Activated naive CD8-positive, alpha-beta T cell treated with anti-CD3 and anti-CD28 coated beads for 36 hours (primary cell): ENCODE results near the gene SULT1C4. TPM values are rescaled to one million over a fixed set of nuclear protein-coding genes. Genes with fewer than 3 reads are reported as not detected.

Experiments used
- DNase-seq: peaks from one replicate; pipeline ENCODE4 v3.0.0; 2021
- H3K27ac Mint-ChIP-seq: one replicate; pipeline ENCODE4 v1.8.0; 2022; ENCODE audit warnings: mild to moderate bottlenecking, moderate library complexity, mixed read lengths
- H3K27me3 Mint-ChIP-seq: one replicate; pipeline ENCODE4 v1.8.0; 2022; ENCODE audit warnings: mild to moderate bottlenecking, mixed read lengths
- H3K36me3 Mint-ChIP-seq: one replicate; pipeline ENCODE4 v1.8.0; 2021; ENCODE audit warnings: mild to moderate bottlenecking, mixed read lengths
- H3K4me1 Mint-ChIP-seq: one replicate; pipeline ENCODE4 v1.8.0; 2021; ENCODE audit warnings: mixed read lengths
- H3K4me3 Mint-ChIP-seq: one replicate; pipeline ENCODE4 v1.8.0; 2022; ENCODE audit warnings: mild to moderate bottlenecking, moderate library complexity, mixed read lengths
- H3K9me3 Mint-ChIP-seq: one replicate; pipeline ENCODE4 v1.8.0; 2022; ENCODE audit warnings: mixed read lengths
- total RNA-seq, 2 experiments: library from RNA; stranded (reverse); gene quantifications; one replicate each; pipeline ENCODE4 v1.2.3, GENCODE V29; 2021

Gene SULT1C4
- total RNA-seq, 2 experiments from 2014 or later, result not detected

DNA sequence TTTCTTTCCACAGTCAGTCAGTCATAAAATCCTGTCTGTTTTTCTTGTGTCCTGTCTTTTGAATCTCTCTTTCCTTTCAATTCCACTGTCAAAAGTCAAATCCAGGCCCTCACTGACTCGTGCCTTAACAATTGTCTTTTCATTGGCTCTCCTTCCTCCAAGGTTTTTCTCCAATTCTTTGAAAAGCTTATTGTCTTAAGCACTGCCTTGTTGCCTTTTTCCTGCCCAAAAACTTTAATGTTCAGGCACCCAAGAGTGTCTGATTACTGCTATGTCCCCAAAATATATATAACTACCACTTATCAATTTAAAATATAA is 13.9 kb upstream of the SULT1C4 start:
- H3K9me3 Mint-ChIP-seq, result no peaks in the 10 kb centered on the region
- peaks cover 7% of the 10 kb centered on the region for H3K4me1 Mint-ChIP-seq
- DNase-seq, result no peak
- peaks cover 12% of the 10 kb centered on the region for H3K27me3 Mint-ChIP-seq
- no peak overlapping the region for H3K4me3 Mint-ChIP-seq
- no peak overlapping the region for H3K27ac Mint-ChIP-seq
- no peaks in the 10 kb centered on the region for H3K36me3 Mint-ChIP-seq

DNA sequence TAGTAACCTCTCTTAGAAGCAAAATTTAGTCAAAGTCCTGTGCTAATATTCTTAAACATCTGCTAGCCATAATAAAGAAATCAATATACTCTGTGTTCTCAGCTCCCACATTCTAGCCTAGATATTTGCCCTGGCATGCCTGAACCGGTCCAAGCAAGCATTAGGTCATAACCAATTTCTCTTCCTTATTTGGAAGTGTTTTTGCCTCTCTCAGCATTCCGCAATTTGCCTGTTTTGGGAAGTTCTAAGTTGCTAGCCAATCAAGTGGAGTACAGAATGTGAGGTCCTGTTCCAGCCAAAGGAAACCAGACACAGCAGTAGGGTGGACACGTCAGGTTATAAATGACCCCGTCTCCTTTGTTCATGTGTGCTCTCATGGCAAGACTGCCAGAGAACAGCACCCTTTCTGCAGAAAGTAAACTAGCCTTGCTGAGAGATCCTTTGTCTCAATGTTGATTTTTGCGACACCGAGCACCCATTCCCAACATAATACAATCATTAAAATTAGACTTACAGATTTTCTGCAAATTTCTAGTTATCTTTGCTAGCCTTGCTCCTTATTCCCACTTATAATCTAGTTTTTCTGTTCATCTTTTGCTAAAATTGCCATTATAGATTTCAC is 13.0 kb upstream of the SULT1C4 start:
- DNase-seq, result no peak
- H3K36me3 Mint-ChIP-seq, result no peaks in the 10 kb centered on the region
- H3K9me3 Mint-ChIP-seq, result no peaks in the 10 kb centered on the region
- peaks cover 12% of the 10 kb centered on the region for H3K27me3 Mint-ChIP-seq
- peaks cover 3% of the 10 kb centered on the region for H3K4me1 Mint-ChIP-seq
- no peak overlapping the region for H3K27ac Mint-ChIP-seq
- H3K4me3 Mint-ChIP-seq, result no peak overlapping the region

DNA sequence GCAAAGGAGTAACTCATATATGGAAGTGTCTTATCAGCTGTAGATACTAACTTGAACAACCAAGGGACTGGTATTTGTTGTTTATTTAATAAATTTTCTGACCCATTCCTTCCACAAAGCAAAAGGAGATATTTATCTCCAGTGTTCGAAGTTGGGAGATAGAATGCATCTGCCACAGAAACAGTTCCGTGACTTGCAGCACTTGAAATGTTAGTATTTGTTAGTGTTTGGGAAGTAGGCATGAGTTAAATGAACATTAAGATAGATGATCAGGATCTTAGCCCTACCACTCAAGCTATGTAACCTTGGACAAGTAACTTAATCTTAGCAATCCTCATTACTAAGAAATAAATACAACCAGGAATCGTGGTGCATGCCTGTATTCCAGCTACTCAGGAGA is 12.1 kb upstream of the SULT1C4 start:
- no peak for DNase-seq
- Mint-ChIP-seq H3K27me3 (peaks cover 11% of the 10 kb centered on the region), H3K36me3 (no peaks in the 10 kb centered on the region), H3K4me3 (no peak overlapping the region), H3K9me3 (no peaks in the 10 kb centered on the region), H3K27ac (no peak overlapping the region), H3K4me1 (peaks cover 3% of the 10 kb centered on the region)

DNA sequence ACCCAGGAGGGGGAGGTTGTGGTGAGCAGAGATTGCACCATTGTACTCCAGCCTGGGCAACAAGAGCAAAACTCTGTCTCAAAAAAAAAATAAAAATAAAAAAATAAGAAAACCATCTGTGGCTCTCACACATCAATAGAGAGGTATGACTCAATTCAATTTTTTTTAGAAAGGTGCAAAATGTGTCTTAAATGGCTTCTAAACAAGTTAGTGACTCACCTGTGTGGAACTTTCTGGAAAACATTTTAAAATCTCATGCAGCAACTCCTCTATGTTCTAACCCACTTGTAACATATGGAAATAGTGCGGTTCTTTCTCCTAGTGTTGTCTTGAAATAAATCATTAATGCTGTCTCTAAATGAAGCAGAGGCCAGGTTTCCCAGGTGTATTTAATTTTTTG is 10.7 kb upstream of the SULT1C4 start:
- Mint-ChIP-seq H3K27me3 (peaks cover under 1% of the 10 kb centered on the region), H3K36me3 (no peaks in the 10 kb centered on the region), H3K4me3 (no peak overlapping the region), H3K27ac (no peak overlapping the region), H3K9me3 (no peaks in the 10 kb centered on the region), H3K4me1 (peaks cover 3% of the 10 kb centered on the region)
- no peak for DNase-seq

DNA sequence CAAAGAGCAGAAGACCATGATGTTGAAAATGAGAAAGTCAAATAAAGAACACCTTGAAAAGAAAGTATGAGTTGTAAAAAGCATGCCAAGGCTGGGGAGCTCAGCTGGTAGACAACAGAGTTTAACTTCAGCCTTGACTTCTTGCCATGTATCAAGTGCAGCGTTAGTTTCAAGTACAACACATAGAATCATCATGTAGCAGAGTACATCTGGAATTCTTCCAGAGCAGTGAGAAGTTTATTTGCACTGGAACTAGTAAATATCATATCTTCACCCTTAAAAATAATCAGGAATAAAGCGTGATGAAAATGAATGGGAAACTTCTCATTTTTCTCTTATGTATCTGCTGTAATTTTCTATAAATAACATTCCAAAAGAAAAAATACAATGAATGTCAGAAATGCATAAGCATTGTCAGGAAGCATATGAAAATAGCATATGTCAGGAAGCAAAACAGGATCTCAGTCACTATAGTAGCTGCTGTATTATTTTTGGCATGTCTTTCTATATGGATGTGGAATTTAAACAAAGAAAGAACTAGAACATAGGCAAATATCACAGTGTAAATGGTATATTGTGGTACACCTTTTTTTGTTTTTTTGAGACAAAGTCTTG is 10.1 kb upstream of the SULT1C4 start:
- H3K27ac Mint-ChIP-seq, result no peak overlapping the region
- DNase-seq, result no peak

DNA sequence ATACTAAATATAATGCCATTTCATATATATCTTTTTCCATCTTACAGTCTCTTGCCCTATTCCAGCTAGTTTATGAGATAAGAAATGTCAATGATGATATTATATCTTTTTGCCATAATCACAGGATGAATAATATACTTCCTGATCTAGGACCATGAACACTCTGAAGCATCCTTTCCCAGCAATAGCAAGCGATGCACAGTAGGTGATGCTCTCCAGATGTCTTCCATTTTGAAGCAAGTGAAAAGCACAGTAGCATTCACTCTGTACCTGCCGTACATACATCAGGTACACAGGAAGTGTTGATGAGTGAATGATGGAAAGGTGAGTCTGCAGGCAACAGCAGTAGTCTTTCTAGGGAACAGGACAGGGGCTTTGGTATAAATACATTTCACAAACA is 8.6 kb upstream of the SULT1C4 start:
- Mint-ChIP-seq H3K27ac (no peak overlapping the region), H3K36me3 (no peaks in the 10 kb centered on the region), H3K27me3 (peaks cover 6% of the 10 kb centered on the region), H3K9me3 (no peaks in the 10 kb centered on the region), H3K4me3 (no peak overlapping the region), H3K4me1 (no peaks in the 10 kb centered on the region)
- DNase-seq, result no peak

More for the DNA sequence above, 10.1 kb upstream of the SULT1C4 start:
- Mint-ChIP-seq H3K27me3 (no peaks in the 10 kb centered on the region), H3K9me3 (no peaks in the 10 kb centered on the region), H3K4me1 (peaks cover 3% of the 10 kb centered on the region), H3K36me3 (no peaks in the 10 kb centered on the region), H3K4me3 (no peak overlapping the region)

DNA sequence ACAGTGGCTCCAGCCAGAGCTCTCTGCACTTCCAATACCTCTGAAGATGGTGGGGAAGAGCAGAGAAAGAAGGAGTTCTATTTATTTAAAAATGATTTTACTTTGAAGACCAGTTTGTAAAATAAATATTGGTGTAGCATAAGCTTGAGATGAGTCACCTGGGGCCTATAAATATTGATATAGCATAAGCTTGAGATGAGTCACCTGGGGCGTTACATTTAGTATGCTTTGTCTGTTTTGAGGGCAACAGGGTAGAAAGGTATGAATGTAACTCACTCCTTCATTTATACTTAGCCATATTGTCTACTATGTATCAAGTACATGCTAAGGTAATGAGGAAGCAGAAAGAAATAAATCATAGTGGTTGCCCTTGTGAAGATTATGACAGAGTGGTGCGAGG is 7.7 kb upstream of the SULT1C4 start:
- Mint-ChIP-seq H3K9me3 (no peaks in the 10 kb centered on the region), H3K27me3 (peaks cover 6% of the 10 kb centered on the region), H3K4me3 (no peak overlapping the region), H3K27ac (no peak overlapping the region), H3K4me1 (no peaks in the 10 kb centered on the region), H3K36me3 (no peaks in the 10 kb centered on the region)
- no peak for DNase-seq

DNA sequence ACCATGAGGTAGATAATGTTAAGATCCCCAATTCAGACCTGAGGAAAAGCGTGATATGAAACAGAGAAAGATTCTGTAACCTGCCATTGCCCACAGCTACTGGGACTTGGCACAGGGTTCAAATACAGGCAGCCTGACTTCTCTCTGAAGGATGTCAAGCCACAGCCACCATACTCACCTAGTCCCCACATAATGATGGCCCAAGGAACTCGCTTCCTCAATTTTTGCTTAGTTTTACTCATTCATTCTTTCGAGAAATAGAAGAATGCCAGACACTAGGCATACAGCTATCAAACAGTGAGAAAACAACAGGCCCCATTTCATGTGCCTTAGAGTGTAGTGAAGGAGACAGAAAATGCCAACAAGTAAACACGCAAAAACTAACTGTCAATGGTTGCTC is 980 bp upstream of the SULT1C4 start:
- DNase-seq, result no peak
- Mint-ChIP-seq H3K27ac (no peak overlapping the region), H3K4me1 (peaks cover 1% of the 10 kb centered on the region), H3K27me3 (peaks cover 17% of the 10 kb centered on the region), H3K4me3 (no peak overlapping the region), H3K36me3 (no peaks in the 10 kb centered on the region), H3K9me3 (no peaks in the 10 kb centered on the region)

DNA sequence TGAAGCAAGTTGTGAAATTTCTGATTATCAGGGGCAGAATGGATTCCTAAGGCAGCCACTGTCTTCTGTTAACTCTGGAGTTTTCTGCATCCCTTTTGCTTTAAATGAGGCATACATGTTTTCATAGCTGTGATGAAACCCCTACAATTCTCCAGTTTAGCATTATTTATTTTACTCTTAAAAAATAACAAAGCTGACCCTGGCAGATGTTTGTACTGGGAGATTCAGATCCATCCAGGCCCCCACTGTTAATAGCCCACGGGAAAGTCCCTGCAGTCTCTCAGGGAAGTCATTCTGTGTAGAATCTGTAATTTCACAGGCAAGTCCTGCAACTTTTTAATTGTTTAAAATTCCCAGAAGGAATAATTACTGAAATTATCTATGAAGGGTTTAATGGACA is 353 bp upstream of the SULT1C4 start:
- no peak overlapping the region for H3K27ac Mint-ChIP-seq
- no peak for DNase-seq
- H3K27me3 Mint-ChIP-seq, result peaks cover 17% of the 10 kb centered on the region
- peaks cover 1% of the 10 kb centered on the region for H3K4me1 Mint-ChIP-seq
- H3K36me3 Mint-ChIP-seq, result no peaks in the 10 kb centered on the region
- H3K4me3 Mint-ChIP-seq, result no peak overlapping the region
- no peaks in the 10 kb centered on the region for H3K9me3 Mint-ChIP-seq

DNA sequence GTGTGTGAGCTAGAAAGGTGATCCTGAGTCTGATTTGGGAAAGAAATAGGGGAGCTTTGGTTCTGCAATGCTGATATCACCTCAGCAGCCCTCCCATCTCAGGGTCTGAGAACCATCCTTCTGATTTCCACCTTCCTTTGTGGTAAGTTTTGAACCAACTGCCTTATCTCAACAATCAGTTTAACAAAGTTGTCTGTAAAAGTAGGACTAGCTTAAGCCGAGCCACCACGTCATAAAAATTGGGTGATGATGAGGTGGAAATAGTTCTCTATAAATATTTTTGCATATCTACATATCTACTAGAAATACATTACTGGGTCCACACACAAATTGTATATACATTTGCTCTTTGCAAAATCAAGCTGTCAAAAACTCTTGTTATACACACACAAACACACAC is 1.1 kb downstream of the SULT1C4 start:
- Mint-ChIP-seq H3K36me3 (no peaks in the 10 kb centered on the region), H3K27me3 (peaks cover 12% of the 10 kb centered on the region), H3K9me3 (no peaks in the 10 kb centered on the region)

DNA sequence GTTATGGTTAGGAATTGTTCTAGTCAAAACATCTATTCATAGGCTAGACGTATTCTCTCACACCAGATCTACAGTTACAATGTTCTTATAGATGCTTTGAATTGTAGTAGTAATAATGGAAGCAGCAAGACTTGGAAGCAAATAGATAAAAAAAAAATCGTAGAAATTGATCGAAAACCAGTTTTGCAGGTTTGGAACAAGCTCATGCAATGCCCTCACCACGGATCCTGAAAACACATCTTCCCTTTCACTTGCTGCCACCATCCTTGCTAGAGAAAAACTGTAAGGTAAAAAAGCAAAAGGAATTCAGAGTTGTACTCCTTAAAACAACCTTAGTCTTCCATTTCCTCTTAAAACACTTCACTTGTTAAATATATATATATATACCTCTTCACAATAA is 4.4 kb downstream of the SULT1C4 start:
- H3K27me3 Mint-ChIP-seq, result peaks cover 5% of the 10 kb centered on the region
- H3K27ac Mint-ChIP-seq, result no peak overlapping the region
- H3K4me3 Mint-ChIP-seq, result no peak overlapping the region
- DNase-seq, result no peak
- H3K36me3 Mint-ChIP-seq, result no peaks in the 10 kb centered on the region
- no peaks in the 10 kb centered on the region for H3K9me3 Mint-ChIP-seq
- peaks cover 6% of the 10 kb centered on the region for H3K4me1 Mint-ChIP-seq

More for the DNA sequence above, 1.1 kb downstream of the SULT1C4 start:
- Mint-ChIP-seq H3K27ac (no peak overlapping the region), H3K4me3 (no peak overlapping the region), H3K4me1 (peaks cover 1% of the 10 kb centered on the region)
- no peak for DNase-seq

DNA sequence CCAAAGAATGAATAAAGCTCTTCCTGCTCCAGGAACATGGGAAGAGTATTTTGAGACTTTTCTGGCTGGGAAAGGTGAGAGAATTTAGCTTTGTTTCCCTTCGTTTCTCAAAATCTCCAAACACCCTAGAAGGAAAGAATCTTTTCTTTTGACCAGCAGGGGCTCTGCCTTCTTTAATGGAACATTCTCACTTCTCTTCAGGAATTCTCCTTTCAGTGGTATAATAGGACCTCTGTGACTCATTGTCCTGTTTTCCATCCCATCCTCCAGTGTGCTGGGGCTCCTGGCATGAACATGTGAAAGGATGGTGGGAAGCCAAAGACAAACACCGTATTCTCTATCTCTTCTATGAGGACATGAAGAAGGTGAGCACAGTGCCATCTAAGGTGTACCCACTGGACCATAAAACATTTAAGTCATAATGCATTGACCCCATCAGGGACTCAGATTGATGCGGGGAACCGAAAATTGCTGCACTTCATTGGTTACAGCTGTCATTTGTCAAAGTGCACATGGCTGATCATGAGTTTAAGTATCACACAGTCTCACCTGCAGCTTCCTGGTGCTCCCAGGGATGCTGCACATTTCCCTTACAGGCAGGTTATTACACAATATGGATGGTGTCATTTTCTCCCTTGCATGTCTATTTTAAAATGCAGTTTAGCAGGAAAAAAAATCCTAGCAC is 5.5 kb downstream of the SULT1C4 start:
- Mint-ChIP-seq H3K36me3 (no peaks in the 10 kb centered on the region), H3K4me3 (no peak overlapping the region), H3K27me3 (peaks cover 5% of the 10 kb centered on the region)

DNA sequence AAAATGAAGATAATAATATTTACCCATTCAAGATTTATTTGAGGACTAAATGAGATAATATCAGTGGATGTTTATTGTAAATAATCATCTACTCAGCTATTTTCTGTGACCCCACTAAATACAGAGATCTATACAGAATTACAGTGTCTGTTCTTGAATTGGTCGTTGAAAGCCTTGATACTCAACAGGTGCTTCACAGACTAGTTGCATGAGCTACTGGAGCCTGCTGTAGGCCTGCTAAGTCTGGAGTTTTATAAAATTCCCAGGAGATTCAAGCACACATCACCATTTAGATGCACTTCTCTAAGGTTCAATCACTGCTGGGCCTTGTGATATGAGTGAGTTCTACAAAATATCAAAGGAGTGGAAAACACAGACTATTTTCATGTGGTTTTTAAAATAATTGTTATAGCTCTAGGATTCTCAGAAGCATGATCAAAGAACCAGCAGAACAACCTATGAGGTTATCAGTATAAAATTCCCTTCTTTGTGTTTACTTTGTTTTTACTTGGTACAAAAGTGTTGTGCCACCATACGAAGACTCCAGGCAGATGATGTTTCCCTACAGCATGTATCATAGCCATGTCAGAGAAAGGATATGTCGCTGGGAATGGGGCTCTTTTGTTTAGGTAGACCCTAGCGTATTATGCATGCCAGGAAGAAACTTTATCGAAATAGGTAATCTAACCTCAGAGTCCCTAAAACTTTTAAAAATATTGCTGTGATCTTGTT is 7.1 kb downstream of the SULT1C4 start:
- no peaks in the 10 kb centered on the region for H3K36me3 Mint-ChIP-seq
- no peak for DNase-seq
- H3K4me1 Mint-ChIP-seq, result peaks cover 4% of the 10 kb centered on the region
- H3K27me3 Mint-ChIP-seq, result peaks cover 5% of the 10 kb centered on the region
- no peak overlapping the region for H3K27ac Mint-ChIP-seq
- H3K9me3 Mint-ChIP-seq, result no peaks in the 10 kb centered on the region
- H3K4me3 Mint-ChIP-seq, result no peak overlapping the region

More for the DNA sequence above, 5.5 kb downstream of the SULT1C4 start:
- no peak overlapping the region for H3K27ac Mint-ChIP-seq
- peaks cover 5% of the 10 kb centered on the region for H3K4me1 Mint-ChIP-seq
- H3K9me3 Mint-ChIP-seq, result no peaks in the 10 kb centered on the region
- no peak for DNase-seq

DNA sequence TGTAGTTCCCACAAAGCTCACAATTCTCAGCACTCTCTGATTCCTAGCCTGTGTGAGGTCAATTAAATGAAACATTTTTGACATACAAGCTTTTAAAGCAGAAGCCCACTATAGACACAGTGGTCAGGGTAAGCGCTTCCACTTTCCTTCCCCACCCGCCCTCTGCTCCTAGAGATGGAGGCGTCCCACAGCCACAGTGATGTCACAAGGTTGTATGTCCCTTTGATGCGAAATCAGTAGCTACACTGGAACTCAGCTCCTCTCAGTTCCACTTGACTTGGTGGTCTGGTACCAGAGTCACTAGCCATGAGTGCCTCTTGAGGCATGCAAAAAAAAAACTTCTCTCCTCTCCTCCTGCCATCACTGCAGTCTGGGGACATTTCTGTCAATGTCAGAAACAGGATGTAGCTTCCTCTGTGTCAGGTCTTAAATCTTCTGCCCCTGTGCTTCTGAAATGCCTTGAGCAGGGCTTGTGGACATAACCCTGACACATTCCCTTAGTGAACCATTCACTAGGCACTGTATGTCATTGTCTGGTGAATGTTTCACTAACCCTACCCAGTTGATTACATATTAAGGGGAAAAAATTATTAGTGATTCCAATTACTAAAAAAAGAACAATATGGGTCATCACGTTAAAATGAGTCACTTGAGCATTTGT is 7.8 kb downstream of the SULT1C4 start:
- Mint-ChIP-seq H3K27ac (no peak overlapping the region), H3K36me3 (no peaks in the 10 kb centered on the region)

DNA sequence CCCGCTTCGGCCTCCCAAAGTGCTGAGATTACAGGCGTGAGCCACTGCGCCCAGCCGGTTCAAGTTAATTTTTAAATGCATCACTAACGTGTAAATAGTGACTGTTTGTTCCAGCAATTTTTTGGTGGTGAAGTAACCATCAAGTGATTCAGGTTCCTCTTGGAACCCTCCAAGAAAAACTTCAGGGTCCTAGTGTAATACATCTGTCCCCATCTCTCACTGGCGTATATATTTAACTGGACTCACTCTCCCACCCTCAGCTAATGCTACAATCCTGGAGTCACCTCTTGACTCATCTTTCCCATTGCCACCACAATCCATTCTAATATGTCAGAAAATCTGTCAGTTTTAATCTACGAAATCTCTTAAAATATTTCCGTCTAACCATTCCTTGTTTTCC is 10.3 kb downstream of the SULT1C4 start:
- H3K27ac Mint-ChIP-seq, result no peak overlapping the region
- peaks cover 10% of the 10 kb centered on the region for H3K9me3 Mint-ChIP-seq
- H3K27me3 Mint-ChIP-seq, result no peaks in the 10 kb centered on the region
- DNase-seq, result no peak
- H3K4me3 Mint-ChIP-seq, result no peak overlapping the region
- H3K36me3 Mint-ChIP-seq, result no peaks in the 10 kb centered on the region
- H3K4me1 Mint-ChIP-seq, result peaks cover 4% of the 10 kb centered on the region

More for the DNA sequence above, 7.8 kb downstream of the SULT1C4 start:
- Mint-ChIP-seq H3K4me3 (no peak overlapping the region), H3K27me3 (peaks cover 3% of the 10 kb centered on the region), H3K4me1 (peaks cover 4% of the 10 kb centered on the region), H3K9me3 (no peaks in the 10 kb centered on the region)
- DNase-seq, result no peak
